Esophagus muscularis mucosa (tissue), 4 donors: ENCODE measurements around the gene TMEM114. TPM values are rescaled to one million over a fixed set of nuclear protein-coding genes. Genes with fewer than 3 reads are reported as not detected.

ENCODE experiments used
- DNase-seq: peaks from one replicate; pipeline ENCODE4 v3.0.0-alpha.2; 2017; ENCODE audit errors: extremely low spot score
- H3K27ac ChIP-seq, 4 donors: fragments of 200-600 bp; sonication (generic); replicated peaks in 1 of 4; 1 replicate in 3 of 4; 2 replicates in 1 of 4; pipeline ENCODE4 v1.5.1; 2016 to 2019; ENCODE audit warnings: mild to moderate bottlenecking in 1 of 4
- H3K27me3 ChIP-seq, 4 donors: fragments of 200-600 bp; sonication (generic); one replicate each; pipeline versions ENCODE4 v1.5.1 to v1.6.0; 2016 to 2019
- H3K36me3 ChIP-seq, 4 donors: fragments of 200-600 bp; sonication (generic); one replicate each; pipeline ENCODE4 v1.5.1; 2016 to 2019
- H3K4me1 ChIP-seq, 4 donors: fragments of 200-600 bp; sonication (generic); one replicate each; pipeline ENCODE4 v1.5.1; 2016 to 2019
- H3K4me3 ChIP-seq, 4 donors: fragments of 200-600 bp; sonication (generic); 1 replicate in 2 of 4; 2 replicates in 2 of 4; pipeline ENCODE4 v1.5.1; 2016 to 2019; ENCODE audit warnings: mild to moderate bottlenecking in 4 of 4, moderate library complexity in 1 of 4
- H3K9me3 ChIP-seq, 4 donors: fragments of 200-600 bp; sonication (generic); 1 replicate in 3 of 4; 2 replicates in 1 of 4; pipeline ENCODE4 v1.5.1; 2016 to 2019
- EP300 ChIP-seq: sonication (generic); formaldehyde crosslinking; IDR thresholded peaks from one replicate; pipeline ENCODE4 v1.6.1; 2017; ENCODE audit warnings: antibody characterized with exemption
- POLR2A ChIP-seq: fragments of 450-650 bp; IDR thresholded peaks from one replicate; pipeline ENCODE4 v1.6.1; 2017; ENCODE audit warnings: antibody characterized with exemption, moderate library complexity, mild to moderate bottlenecking, low read depth
- POLR2AphosphoS5 ChIP-seq, 2 donors: sonication (generic); formaldehyde crosslinking; IDR thresholded peaks; one replicate each; pipeline ENCODE4 v1.6.1; 2017; ENCODE audit warnings: antibody characterized with exemption in 2 of 2
- WGBS: methylation state at CpG from one replicate; pipeline ENCODE4 v1.1.5; 2018; 5-methylcytosine and 5-hydroxymethylcytosine counted together
- intact Hi-C: fragments of 100-400 bp; cut with DNase I; formaldehyde crosslinking; loops from one replicate; pipeline ENCODE4 v1.15.1; 2023
- total RNA-seq, 4 donors: library from RNA; depleted of rRNA; stranded (reverse); fragments of >200 nt; gene quantifications; one replicate each; pipeline versions ENCODE4 v1.1.0 to v1.2.1, GENCODE V29; 2016
- TF ChIP-seq, protein P1 (sequence below), 3 experiments: fragments of 200-600 bp in 2 of 3; fragments of 450-650 bp in 1 of 3; sonication (generic) in 2 of 3; IDR thresholded peaks; one replicate each; pipeline ENCODE4 v1.5.1; 2017 to 2019; ENCODE audit warnings: antibody characterized with exemption in 3 of 3, mild to moderate bottlenecking in 2 of 3, moderate library complexity in 1 of 3

Gene TMEM114
- total RNA-seq, 4 donors from 2014 or later, result not detected

DNA sequence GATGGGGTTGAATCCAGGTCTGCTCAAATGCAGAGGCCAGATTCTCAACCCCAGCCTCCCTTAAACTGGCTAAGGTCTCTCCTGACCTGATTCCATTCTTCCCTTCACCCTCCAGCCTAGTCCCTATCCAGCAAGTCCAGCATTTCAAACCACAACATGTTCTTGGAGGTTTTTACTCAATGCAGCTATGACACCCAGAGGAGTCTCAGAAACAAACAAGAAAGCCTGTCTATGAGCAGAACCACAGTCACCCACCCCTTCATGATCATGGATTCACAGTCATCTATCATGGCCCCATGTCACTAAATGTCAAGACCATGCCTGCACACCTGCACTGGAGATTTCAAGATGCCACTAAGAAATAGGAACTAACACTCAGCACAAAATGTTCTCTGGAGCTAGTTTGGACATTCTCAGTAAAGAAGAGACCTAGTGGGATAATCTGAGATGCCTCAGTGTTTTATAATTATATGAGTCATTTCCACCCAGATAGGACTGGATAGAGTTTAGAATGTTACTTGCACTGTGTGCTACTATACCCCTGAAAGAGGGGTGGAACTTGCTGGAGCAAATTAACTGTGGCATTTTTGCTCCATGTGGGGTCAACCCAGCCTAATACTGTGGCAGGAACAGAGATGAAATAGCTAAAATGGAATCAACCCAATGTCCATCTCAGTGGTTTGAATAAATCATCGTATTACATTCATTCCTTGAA, 21.7 kb upstream of the TMEM114 start:
- TF ChIP-seq POLR2A (no peak), POLR2AphosphoS5 (IDR thresholded peaks at IDR 0.05) (no peak), EP300 (no peak)
- TF ChIP-seq, protein P1, sequence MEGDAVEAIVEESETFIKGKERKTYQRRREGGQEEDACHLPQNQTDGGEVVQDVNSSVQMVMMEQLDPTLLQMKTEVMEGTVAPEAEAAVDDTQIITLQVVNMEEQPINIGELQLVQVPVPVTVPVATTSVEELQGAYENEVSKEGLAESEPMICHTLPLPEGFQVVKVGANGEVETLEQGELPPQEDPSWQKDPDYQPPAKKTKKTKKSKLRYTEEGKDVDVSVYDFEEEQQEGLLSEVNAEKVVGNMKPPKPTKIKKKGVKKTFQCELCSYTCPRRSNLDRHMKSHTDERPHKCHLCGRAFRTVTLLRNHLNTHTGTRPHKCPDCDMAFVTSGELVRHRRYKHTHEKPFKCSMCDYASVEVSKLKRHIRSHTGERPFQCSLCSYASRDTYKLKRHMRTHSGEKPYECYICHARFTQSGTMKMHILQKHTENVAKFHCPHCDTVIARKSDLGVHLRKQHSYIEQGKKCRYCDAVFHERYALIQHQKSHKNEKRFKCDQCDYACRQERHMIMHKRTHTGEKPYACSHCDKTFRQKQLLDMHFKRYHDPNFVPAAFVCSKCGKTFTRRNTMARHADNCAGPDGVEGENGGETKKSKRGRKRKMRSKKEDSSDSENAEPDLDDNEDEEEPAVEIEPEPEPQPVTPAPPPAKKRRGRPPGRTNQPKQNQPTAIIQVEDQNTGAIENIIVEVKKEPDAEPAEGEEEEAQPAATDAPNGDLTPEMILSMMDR (IDR thresholded peaks at IDR 0.05), result no peak
- Histone ChIP-seq H3K27ac (no peak overlapping the region), H3K4me3 (no peak overlapping the region), H3K9me3 (no peaks in the 10 kb centered on the region), H3K36me3 (no peaks in the 10 kb centered on the region), H3K27me3 (peaks cover 0 to 48% (median 0%) of the 10 kb centered on the region in 4 donors), H3K4me1 (no peaks in the 10 kb centered on the region)
- DNase-seq, result no peak
- intact Hi-C loops, result no loop called here
- WGBS, result 89% methylated on average over 1 of the region's 1 CpG

DNA sequence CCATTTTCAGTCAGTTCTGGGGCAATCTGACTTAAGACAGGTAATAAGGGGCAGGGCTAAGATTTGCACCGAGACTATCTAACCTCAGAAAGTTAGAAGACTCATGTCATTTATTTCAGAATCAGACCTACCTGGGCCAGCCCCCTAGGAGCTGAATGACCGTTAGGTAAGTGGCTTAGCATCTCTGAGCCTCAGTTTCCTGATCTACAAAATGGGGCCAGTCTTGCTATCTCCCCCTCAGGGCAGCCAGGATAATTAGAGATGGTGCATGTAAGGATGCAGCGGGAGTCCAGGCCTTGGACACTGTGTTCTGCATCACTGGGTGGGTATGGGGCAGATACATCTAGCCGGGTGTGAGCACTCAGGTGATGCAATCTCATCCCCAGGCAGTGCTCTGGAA, 20.8 kb upstream of the TMEM114 start:
- H3K4me1 ChIP-seq, result no peaks in the 10 kb centered on the region
- TF ChIP-seq, protein P1 (IDR thresholded peaks at IDR 0.05), result no peak
- TF ChIP-seq EP300, result no peak
- no peak for TF ChIP-seq POLR2A
- no peak for TF ChIP-seq POLR2AphosphoS5 (IDR thresholded peaks at IDR 0.05)
- no peak for DNase-seq
- H3K27me3 ChIP-seq, result peaks cover 0 to 45% (median 0%) of the 10 kb centered on the region in 4 donors
- H3K4me3 ChIP-seq, result no peak overlapping the region
- no peaks in the 10 kb centered on the region for H3K36me3 ChIP-seq
- intact Hi-C loops, result no loop called here
- H3K9me3 ChIP-seq, result no peaks in the 10 kb centered on the region
- H3K27ac ChIP-seq, result no peak overlapping the region
- WGBS, result 77% methylated on average over 4 of the region's 4 CpGs

DNA sequence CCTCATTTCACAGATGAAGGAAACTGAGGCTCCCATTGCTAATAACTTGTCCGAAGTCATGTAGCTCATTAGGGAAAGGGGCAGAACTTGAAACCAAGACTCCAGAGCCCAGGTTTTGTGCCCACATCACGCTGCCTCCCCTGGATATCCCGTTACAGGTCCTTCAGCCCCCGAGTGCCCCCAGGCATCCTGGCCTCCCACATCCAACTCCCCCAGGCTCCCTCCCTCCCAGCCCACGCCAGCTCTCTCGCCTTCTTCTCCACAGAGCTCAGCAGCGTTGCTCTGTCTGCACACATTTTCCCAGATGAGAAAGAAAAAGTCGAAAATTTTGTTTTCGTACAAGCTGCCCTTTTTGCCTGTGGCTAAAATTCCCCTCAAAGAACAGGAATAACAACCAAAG, 16.9 kb upstream of the TMEM114 start:
- Histone ChIP-seq H3K27me3 (peaks cover 0 to 24% (median 0%) of the 10 kb centered on the region in 4 donors), H3K4me3 (no peak overlapping the region), H3K9me3 (no peaks in the 10 kb centered on the region), H3K36me3 (no peaks in the 10 kb centered on the region), H3K4me1 (no peaks in the 10 kb centered on the region), H3K27ac (no peak overlapping the region)
- no peak for DNase-seq
- TF ChIP-seq EP300 (no peak), POLR2A (no peak), POLR2AphosphoS5 (IDR thresholded peaks at IDR 0.05) (no peak)
- TF ChIP-seq, protein P1 (IDR thresholded peaks at IDR 0.05), result no peak
- intact Hi-C loops, result no loop called here
- WGBS, result 75% methylated on average over 9 of the region's 9 CpGs

DNA sequence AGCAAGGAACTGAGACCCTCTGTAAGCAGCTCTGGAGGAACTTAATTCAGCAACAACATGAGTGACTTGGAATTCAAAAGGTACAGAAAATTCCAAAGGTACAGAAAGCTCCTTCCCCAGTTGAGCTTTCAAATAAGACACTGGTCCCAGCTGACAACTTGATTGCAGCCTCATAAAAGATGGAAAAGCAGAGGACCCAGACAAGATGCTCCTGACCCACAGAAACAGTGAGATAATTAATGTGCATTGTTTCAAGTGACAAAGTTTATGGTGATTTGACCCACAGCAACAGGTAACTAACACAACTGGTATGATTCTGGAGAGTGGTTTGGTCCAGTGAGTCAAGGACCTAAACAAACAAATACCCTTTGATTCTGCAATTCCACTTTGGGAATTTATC, 15.2 kb upstream of the TMEM114 start:
- H3K36me3 ChIP-seq, result no peaks in the 10 kb centered on the region
- H3K27me3 ChIP-seq, result peaks cover 0 to 16% (median 0%) of the 10 kb centered on the region in 4 donors
- intact Hi-C loops, result no loop called here
- DNase-seq, result no peak
- no peak overlapping the region for H3K4me3 ChIP-seq
- H3K27ac ChIP-seq, result no peak overlapping the region
- TF ChIP-seq, protein P1 (IDR thresholded peaks at IDR 0.05), result no peak
- no peak for TF ChIP-seq EP300
- TF ChIP-seq POLR2AphosphoS5 (IDR thresholded peaks at IDR 0.05), result no peak
- no peak for TF ChIP-seq POLR2A
- no peaks in the 10 kb centered on the region for H3K4me1 ChIP-seq
- peaks cover 0 to 9% (median 4%) of the 10 kb centered on the region in 4 donors for H3K9me3 ChIP-seq
